Spleen (tissue), 13 donors: ENCODE data around the gene SHE. TPM values are rescaled to one million over a fixed set of nuclear protein-coding genes. Genes with fewer than 3 reads are reported as not detected.

Experiments
- DNase-seq: peaks from one replicate; pipeline ENCODE4 v3.0.0-alpha.2; 2020
- H3K27ac ChIP-seq, 8 donors: fragments of 200-600 bp; sonication (generic) in 7 of 8; 1 replicate in 4 of 8; 2 replicates in 4 of 8; pipeline versions ENCODE4 v1.5.0 to v1.8.0; 2016 to 2021; ENCODE audit warnings: inconsistent platforms in 4 of 8, mild to moderate bottlenecking in 4 of 8, moderate library complexity in 1 of 8
- H3K27me3 ChIP-seq, 7 donors: fragments of 200-600 bp; sonication (generic) in 6 of 7; replicated peaks in 1 of 7; 1 replicate in 4 of 7; 2 replicates in 3 of 7; pipeline versions ENCODE4 v1.5.0 to v1.8.0; 2016 to 2021; ENCODE audit warnings: inconsistent platforms in 3 of 7, mild to moderate bottlenecking in 1 of 7
- H3K36me3 ChIP-seq, 6 donors: fragments of 200-600 bp; sonication (generic) in 5 of 6; 1 replicate in 4 of 6; 2 replicates in 2 of 6; pipeline versions ENCODE4 v1.5.0 to v1.8.0; 2016 to 2021; ENCODE audit warnings: inconsistent platforms in 2 of 6
- H3K4me1 ChIP-seq, 6 donors: fragments of 200-600 bp; sonication (generic) in 5 of 6; 1 replicate in 3 of 6; 2 replicates in 3 of 6; pipeline versions ENCODE4 v1.5.0 to v1.8.0; 2016 to 2021; ENCODE audit warnings: inconsistent platforms in 3 of 6
- H3K4me3 ChIP-seq, 8 donors: fragments of 200-600 bp; sonication (generic) in 7 of 8; 1 replicate in 4 of 8; 2 replicates in 4 of 8; pipeline versions ENCODE4 v1.5.0 to v1.8.0; 2016 to 2021; ENCODE audit warnings: inconsistent platforms in 4 of 8, mild to moderate bottlenecking in 4 of 8, moderate library complexity in 2 of 8
- H3K9me3 ChIP-seq, 8 donors: fragments of 200-600 bp; sonication (generic) in 7 of 8; 1 replicate in 4 of 8; 2 replicates in 4 of 8; pipeline versions ENCODE4 v1.5.0 to v1.8.0; 2016 to 2021; ENCODE audit warnings: inconsistent platforms in 4 of 8
- POLR2A ChIP-seq, 3 donors: fragments of 450-650 bp; IDR thresholded peaks; one replicate each; pipeline ENCODE4 v1.5.1; 2017; ENCODE audit warnings: antibody characterized with exemption in 3 of 3, mild to moderate bottlenecking in 1 of 3
- POLR2AphosphoS5 ChIP-seq, 3 donors: sonication (generic); formaldehyde crosslinking; IDR thresholded peaks; one replicate each; pipeline ENCODE4 v1.5.1; 2017; ENCODE audit warnings: antibody characterized with exemption in 3 of 3
- WGBS, 5 donors: extraction: QIAGEN DNeasy Blood & Tissue Kit in 3 of 5; methylation state at CpG; one replicate each; pipeline versions ENCODE4 v1.1.5 to v1.1.7; 2013 to 2018; 5-methylcytosine and 5-hydroxymethylcytosine counted together
- intact Hi-C: fragments of 100-400 bp; cut with DNase I; formaldehyde crosslinking; loops from one replicate; pipeline ENCODE4 v1.15.0; 2023; ENCODE audit warnings: low total_unique reads
- long read RNA-seq, 2 donors: transcript quantifications; one replicate each; lab custom pipeline, GENCODE V29; 2026
- polyA plus RNA-seq, 3 donors: library from polyadenylated mRNA; stranded (reverse); fragments of 200-250 nt; gene quantifications; one replicate each; pipeline ENCODE4 v1.2.1, GENCODE V29; 2013
- total RNA-seq, 7 donors: library from RNA; depleted of rRNA in 3 of 7; stranded (reverse); fragments of >200 nt in 3 of 7; fragmentation: NEBNext Ultra II Directional in 4 of 7; extraction: Animal tissue kit (Norgen Biotek cat#: 25700) in 4 of 7; gene quantifications; one replicate each; pipeline versions ENCODE4 v1.1.0 to v1.2.1, GENCODE V29; 2016 to 2021
- TF ChIP-seq, protein P1 (sequence below), 11 experiments: fragments of 200-600 bp in 7 of 11; fragments of 450-650 bp in 4 of 11; sonication (generic) in 4 of 11; IDR thresholded peaks in 8 of 11; conservative IDR thresholded peaks in 3 of 11; 1 replicate in 7 of 11; 2 replicates in 4 of 11; pipeline versions ENCODE4 v1.4.0 to v1.8.0; 2016 to 2021; ENCODE audit warnings: antibody characterized with exemption in 11 of 11, inconsistent platforms in 4 of 11, mild to moderate bottlenecking in 1 of 11
- donor health status: healthy with polysubstance abuse.
- donor health status: DM: no; HTN: no; CAD: no; lungs with moderate emphysema.
- donor health status: DM: no; HTN: no; CAD: no.
- donor health status: Bipolar disorder and iron deficiency.
- donor health status: healthy.
- donor health status: DM: no; HTN: no; CAD: no.
- donor health status: DM: yes; HTN: yes; CAD: no.

Gene SHE
- 10 to 100 TPM; 25.0 to 54.7 (median 35.7) TPM for total RNA-seq
- polyA plus RNA-seq: 10 to 100 TPM in 2 of 3 donors, 1 to 10 TPM in 1; 8.2 to 20.5 (median 14.0) TPM
- long read RNA-seq, donor 1, full-length matches to known transcripts: 4 of 10 reads
- long read RNA-seq, donor 1, partial matches to known transcripts: 6 of 10 reads
- long read RNA-seq, donor 1, other reads (novel, unspliced or antisense): 0 of 10 reads
- long read RNA-seq, donor 2, full-length matches to known transcripts: 3 of 11 reads
- long read RNA-seq, donor 2, partial matches to known transcripts: 8 of 11 reads
- long read RNA-seq, donor 2, other reads (novel, unspliced or antisense): 0 of 11 reads

GRCh38 chr1:154502066-154502743 lies at the start of gene SHE, which contains the start of gene TDRD10:
SHE (minus strand) TSS chr1:154502412; CDS start chr1:154502026, 386 bp downstream.
TDRD10 (plus strand) TSS chr1:154502219; CDS start chr1:154506904, 4,685 bp downstream.
- peaks cover 0 to 15% (median 0%) of the 10 kb centered on the region in 8 donors for H3K9me3 ChIP-seq
- no peak for TF ChIP-seq POLR2A (IDR thresholded peaks at IDR 0.05)
- peak in 2 of 3 donors; percentile 66 to 71 for TF ChIP-seq POLR2AphosphoS5 (IDR thresholded peaks at IDR 0.05)
- TF ChIP-seq, protein P1, sequence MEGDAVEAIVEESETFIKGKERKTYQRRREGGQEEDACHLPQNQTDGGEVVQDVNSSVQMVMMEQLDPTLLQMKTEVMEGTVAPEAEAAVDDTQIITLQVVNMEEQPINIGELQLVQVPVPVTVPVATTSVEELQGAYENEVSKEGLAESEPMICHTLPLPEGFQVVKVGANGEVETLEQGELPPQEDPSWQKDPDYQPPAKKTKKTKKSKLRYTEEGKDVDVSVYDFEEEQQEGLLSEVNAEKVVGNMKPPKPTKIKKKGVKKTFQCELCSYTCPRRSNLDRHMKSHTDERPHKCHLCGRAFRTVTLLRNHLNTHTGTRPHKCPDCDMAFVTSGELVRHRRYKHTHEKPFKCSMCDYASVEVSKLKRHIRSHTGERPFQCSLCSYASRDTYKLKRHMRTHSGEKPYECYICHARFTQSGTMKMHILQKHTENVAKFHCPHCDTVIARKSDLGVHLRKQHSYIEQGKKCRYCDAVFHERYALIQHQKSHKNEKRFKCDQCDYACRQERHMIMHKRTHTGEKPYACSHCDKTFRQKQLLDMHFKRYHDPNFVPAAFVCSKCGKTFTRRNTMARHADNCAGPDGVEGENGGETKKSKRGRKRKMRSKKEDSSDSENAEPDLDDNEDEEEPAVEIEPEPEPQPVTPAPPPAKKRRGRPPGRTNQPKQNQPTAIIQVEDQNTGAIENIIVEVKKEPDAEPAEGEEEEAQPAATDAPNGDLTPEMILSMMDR (IDR thresholded peaks at IDR 0.05 in 8 of 11, conservative IDR thresholded peaks at IDR 0.05 in 3 of 11): no peak
- intact Hi-C loops: no loop called here
- peaks cover 0 to 6% (median 0%) of the 10 kb centered on the region in 6 donors for H3K36me3 ChIP-seq
- WGBS, 5 donors: 2 to 4% (median 3%) methylated on average over 16 to 90 of the region's 90 CpGs
- peaks cover 6 to 57% (median 27%) of the 10 kb centered on the region in 6 donors for H3K4me1 ChIP-seq
- peaks cover 5 to 59% (median 32%) of the 10 kb centered on the region in 7 donors for H3K27me3 ChIP-seq
- H3K27ac ChIP-seq: peak within 1 kb of the TSS; percentile 67 to 90 (median 84)
- peak; percentile 81 for DNase-seq
- H3K4me3 ChIP-seq: peak within 1 kb of the TSS; percentile 46 to 74 (median 52)

DNA sequence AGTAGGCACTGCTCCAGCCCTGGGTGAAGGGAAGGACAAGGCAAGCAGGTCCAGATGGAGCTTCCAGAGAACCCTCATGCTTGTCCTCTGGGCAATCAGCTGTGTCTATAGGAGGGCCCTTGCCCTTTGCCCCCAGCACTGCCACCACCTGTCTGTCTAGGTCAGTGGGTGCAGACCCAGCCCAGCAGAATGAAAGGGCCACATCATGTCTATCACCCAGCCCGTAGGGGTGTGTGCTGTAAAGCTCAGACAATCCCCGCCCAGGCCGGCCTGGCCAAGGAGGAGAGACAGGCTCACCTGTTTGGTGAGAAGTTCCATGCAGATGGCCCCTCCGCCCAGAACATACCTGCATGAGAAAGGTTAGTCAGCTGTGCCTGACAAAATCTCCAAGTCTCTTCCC lies 49.3 kb upstream of the SHE start:
- TF ChIP-seq POLR2A (IDR thresholded peaks at IDR 0.05) (no peak), POLR2AphosphoS5 (IDR thresholded peaks at IDR 0.05) (no peak)
- TF ChIP-seq, protein P1 (IDR thresholded peaks at IDR 0.05 in 8 of 11, conservative IDR thresholded peaks at IDR 0.05 in 3 of 11): no peak
- WGBS, 5 donors: 96 to 100% (median 98%) methylated on average over 1 to 4 of the region's 4 CpGs
- H3K36me3 ChIP-seq: peaks cover 28 to 85% (median 77%) of the 10 kb centered on the region in 6 donors

GRCh38 chr1:154550657-154551056 lies 48.4 kb upstream of the SHE start:
- no peak overlapping the region for H3K27ac ChIP-seq
- no peaks in the 10 kb centered on the region for H3K27me3 ChIP-seq
- peaks cover 5 to 67% (median 12%) of the 10 kb centered on the region in 6 donors for H3K4me1 ChIP-seq
- 69 to 86% (median 74%) methylated on average over 6 of the region's 6 CpGs for WGBS, 5 donors
- TF ChIP-seq POLR2A (IDR thresholded peaks at IDR 0.05): no peak
- TF ChIP-seq, protein P1 (IDR thresholded peaks at IDR 0.05 in 8 of 11, conservative IDR thresholded peaks at IDR 0.05 in 3 of 11): no peak
- no peak for TF ChIP-seq POLR2AphosphoS5 (IDR thresholded peaks at IDR 0.05)
- DNase-seq: no peak
- peaks cover 28 to 77% (median 73%) of the 10 kb centered on the region in 6 donors for H3K36me3 ChIP-seq
- no peak overlapping the region for H3K4me3 ChIP-seq
- intact Hi-C loops: no loop called here
- H3K9me3 ChIP-seq: no peaks in the 10 kb centered on the region

More for the DNA sequence above, 49.3 kb upstream of the SHE start:
- Histone ChIP-seq H3K4me1 (peaks cover 9 to 75% (median 21%) of the 10 kb centered on the region in 6 donors), H3K9me3 (no peaks in the 10 kb centered on the region), H3K27me3 (no peaks in the 10 kb centered on the region), H3K4me3 (no peak overlapping the region), H3K27ac (no peak overlapping the region)
- no peak for DNase-seq
- intact Hi-C loops: no loop called here

- Histone ChIP-seq H3K36me3 (peaks cover 27 to 71% (median 67%) of the 10 kb centered on the region in 6 donors), H3K27me3 (no peaks in the 10 kb centered on the region), H3K4me1 (peaks cover 0 to 61% (median 11%) of the 10 kb centered on the region in 6 donors), H3K4me3 (no peak overlapping the region), H3K9me3 (no peaks in the 10 kb centered on the region), H3K27ac (no peak overlapping the region)
- no peak for DNase-seq
- WGBS, 5 donors: 71 to 85% (median 82%) methylated on average over 5 of the region's 5 CpGs
- intact Hi-C loops: no loop called here
- TF ChIP-seq, protein P1 (IDR thresholded peaks at IDR 0.05 in 8 of 11, conservative IDR thresholded peaks at IDR 0.05 in 3 of 11): no peak
- peak in 1 of 3 donors; percentile 13 for TF ChIP-seq POLR2AphosphoS5 (IDR thresholded peaks at IDR 0.05)
Measured at GRCh38 chr1:154550070-154550469, 47.9 kb upstream of the SHE start.
